GM21367 (cell line): Measurements from ENCODE around the gene CASP10.

Experiments
- ATAC-seq: cut with Tn5 transposase; IDR thresholded peaks from one replicate; pipeline ENCODE4 v1.9.1; 2021; ENCODE audit not compliant: unreplicated experiment

The CASP10 gene

DNA sequence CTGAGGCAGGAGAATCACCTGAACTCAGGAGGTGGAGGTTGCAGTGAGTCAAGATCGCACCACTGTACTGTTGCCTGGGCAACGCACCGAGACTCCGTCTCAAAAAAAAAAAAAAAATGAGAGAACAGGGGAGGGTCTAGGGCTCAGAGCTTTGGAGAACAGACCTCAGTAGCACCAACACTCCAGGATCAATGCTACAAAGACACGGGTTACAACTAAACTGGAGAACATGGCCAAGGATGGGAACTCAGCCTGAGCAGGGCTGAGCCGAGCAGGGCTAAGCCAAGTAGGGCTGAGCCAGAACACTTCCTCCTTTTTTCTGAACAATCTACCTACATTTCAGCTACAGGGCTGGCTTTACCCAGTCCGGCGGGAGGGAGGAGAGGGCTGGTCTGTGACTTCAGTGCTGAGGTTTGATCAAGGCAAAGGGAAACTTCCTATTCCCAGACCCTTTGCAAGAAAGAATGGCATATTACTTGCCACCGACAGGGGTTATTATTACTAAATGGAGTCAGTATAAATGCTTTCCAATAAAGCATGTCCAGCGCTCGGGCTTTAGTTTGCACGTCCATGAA lies 74.5 kb downstream of the CASP10 start:
- ATAC-seq: peak; percentile 43

DNA sequence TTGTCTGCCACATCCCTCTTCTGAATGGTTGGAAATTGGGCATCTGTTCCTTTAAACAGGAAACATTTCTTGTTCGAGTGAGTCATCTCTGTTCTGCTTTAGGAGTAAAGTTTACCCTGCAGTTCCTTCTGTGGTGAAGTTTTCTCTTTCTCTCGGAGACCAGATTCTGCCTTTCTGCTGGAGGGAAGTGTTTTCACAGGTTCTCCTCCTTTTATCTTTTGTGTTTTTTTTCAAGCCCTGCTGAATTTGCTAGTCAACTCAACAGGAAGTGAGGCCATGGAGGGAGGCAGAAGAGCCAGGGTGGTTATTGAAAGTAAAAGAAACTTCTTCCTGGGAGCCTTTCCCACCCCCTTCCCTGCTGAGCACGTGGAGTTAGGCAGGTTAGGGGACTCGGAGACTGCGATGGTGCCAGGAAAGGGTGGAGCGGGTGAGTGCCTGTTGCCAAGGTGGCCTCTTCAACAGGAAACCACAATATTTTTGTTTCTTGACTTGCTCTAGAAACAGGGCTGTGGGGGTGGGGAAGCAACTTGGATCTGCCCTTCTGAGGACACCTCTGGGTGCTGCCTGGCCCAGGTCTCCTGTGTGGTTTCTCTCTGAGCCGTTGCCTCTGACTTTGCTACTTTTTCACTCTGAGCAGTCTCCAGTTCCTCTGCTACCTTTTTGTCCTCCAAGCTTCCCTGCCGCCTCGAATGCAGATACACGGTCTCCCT lies 75.2 kb downstream of the CASP10 start:
- ATAC-seq: peak; percentile 69

DNA sequence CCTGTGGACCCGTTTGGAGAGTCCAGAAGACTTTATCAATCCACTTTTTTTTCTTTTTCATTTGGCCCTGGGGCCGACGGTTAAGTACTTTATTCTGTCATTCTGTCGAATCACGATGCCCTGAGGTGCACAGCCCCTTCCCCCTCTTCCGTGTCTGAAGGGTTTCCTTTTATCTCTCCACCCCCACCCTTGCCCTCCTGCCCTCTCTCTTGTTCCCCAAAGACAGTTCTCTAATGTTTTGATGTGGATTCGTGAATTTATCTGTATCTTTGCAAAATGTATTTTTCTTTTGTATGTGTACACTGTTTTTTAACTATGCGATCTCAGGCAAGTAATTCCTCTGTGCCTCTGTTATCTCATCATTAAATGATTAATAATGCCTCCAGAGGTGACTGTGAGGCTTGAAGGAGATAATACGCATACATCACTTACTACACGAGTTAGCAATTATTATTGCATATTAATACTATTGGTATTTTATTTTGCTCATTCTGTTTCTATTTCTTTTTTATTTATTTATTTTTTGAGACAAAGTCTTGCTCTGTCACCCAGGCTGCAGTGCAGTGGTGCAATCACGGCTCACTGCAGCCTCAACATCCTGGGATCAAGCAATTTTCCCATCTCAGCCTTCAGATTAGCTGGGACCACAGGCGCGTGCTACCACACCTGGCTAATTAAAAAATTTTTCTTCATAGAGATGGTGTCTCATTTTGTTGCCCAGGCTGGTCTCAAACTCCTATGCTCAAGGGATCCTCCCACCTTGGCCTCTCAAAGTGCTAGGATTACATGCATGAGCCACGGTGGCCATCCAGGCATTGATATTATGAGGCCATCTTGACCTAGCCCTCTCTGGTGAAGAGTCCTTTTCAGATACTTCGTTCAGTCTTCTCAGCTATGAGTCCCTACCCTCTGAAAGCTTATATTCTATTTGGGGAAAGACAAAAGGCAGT lies 76.0 kb downstream of the CASP10 start:
- no peak for ATAC-seq

DNA sequence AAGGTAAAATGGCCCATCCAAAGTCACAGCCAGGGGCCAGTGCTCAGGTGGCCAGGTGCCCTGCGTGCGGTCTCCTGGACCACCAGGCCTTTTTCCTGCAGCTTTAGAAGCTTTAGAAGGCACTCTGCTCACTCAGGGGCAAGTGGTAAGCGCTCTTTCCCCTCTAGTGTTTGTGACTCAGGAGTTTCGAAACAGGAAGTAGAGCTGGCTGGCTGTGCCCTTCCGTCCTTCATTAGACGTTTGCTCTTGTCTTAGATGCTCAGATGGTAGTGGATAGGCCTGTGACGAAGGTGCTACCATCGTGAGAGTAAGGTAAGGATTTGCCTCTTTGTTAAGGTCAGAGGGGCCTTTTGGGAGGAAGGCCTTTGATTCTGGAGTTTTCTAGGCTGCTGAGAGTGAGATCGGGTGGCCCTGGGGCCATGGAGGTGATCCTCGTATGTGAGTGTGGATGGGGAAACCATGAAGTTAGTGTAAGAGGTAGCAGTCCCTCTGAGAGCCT lies 77.4 kb downstream of the CASP10 start, which contains the start of gene CASP8:
Gene CASP8 (plus strand): TSS at position 235 of the 499 bp plus-strand sequence. CDS start 5,951 bp downstream, outside the sequence.
- ATAC-seq: no peak

- no peak for ATAC-seq
These were observed 78.5 kb downstream of the CASP10 start for GRCh38 chr2:201261471-201261870.

DNA sequence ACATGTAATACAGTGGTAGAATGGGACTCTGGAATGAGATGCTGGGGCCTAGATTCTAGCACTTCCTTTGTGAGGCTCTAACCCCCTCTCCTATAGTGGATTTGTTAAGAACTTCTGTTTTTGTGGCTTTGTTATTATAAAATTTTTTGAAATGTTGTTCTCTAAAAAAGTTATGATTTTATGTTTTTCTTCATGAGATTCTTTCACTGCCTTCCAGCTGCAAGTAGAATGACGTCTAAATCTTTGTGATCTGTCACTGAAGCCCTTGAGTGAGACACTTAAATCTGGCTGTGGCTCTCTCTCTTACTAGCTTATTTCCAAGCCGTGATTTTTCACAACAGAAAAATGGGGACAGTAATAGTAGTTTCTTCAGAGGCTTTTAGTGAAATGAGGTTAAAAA lies 79.0 kb downstream of the CASP10 start:
- ATAC-seq: no peak

GRCh38 chr2:201262718-201263117 lies 79.8 kb downstream of the CASP10 start:
- no peak for ATAC-seq

GRCh38 chr2:201263779-201264178 lies 80.8 kb downstream of the CASP10 start:
- no peak for ATAC-seq

- no peak for ATAC-seq
These were observed 81.7 kb downstream of the CASP10 start for GRCh38 chr2:201264472-201265173.

DNA sequence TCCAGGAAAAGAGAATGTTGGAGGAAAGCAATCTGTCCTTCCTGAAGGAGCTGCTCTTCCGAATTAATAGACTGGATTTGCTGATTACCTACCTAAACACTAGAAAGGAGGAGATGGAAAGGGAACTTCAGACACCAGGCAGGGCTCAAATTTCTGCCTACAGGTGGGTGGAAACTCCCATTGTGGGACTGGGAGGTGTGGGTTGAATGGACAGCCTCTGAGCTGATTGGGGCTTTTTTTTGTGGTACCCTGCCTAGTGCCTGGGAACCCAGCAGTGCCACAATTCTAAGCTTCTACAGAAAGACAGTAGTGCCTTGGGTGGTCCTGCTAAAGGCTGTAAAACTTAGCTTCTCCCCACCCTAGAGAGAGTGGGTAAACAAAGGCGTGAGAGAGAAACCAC lies 83.7 kb downstream of the CASP10 start:
- no peak for ATAC-seq

- ATAC-seq: no peak
These were observed 84.5 kb downstream of the CASP10 start for GRCh38 chr2:201267278-201268030.

DNA sequence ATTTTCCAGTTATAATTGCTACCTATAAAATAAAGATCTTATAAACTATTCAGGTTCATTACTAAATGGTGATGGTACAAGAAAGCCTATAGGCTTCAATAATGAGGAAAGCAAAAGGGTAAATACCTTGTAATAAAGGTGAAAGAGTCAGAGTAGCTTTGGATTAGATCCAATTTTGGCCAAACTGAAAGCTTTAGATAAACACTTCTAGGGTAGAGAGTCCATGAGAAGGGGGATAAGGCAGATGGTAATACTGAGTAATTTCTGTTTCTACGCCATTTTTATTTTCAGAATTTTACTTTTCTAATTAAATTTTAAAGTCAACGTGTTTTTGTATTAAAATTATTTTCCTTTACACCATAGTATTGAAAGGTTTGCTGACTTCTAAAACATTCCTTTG lies 86.8 kb downstream of the CASP10 start:
- ATAC-seq: no peak

DNA sequence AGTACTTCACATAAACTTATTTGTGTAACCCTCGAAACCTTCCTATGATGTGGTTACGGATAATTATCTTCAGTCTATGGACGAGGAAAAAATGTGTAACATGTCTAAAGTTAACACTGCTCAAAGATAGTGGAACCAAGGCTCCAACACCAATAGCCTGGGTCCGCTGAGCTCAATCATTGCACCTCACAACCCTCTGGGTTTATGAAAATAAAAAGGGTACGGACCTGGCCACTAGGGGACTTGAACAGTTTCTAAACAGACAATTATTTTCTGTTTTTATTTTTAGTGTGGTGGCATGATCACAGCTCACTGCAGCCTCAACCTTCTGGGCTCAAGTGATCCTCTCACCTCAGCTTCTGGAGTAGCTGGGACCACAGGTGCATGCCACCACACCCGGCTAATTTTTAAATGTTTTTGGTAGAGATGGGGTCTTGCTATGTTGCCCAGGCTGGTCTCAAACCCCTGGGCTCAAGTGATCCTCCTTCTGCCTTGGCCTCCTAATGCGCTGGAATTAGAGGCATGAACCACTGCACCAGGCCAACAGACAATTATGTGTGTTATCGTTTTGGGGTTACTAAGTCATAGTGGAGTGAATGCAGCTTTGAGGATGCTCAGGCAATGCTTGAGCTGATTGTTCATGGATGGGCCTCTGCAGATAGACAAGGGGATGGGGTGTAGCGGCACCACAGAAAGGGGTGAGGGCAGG lies 87.5 kb downstream of the CASP10 start:
- ATAC-seq: no peak

- ATAC-seq: no peak
These were observed 89.0 kb downstream of the CASP10 start for GRCh38 chr2:201271917-201272316.

GRCh38 chr2:201273330-201273983 lies 90.5 kb downstream of the CASP10 start:
- no peak for ATAC-seq

GRCh38 chr2:201275069-201275468 lies 92.1 kb downstream of the CASP10 start:
- ATAC-seq: no peak

GRCh38 chr2:201275990-201276389 lies 93.0 kb downstream of the CASP10 start:
- no peak for ATAC-seq

DNA sequence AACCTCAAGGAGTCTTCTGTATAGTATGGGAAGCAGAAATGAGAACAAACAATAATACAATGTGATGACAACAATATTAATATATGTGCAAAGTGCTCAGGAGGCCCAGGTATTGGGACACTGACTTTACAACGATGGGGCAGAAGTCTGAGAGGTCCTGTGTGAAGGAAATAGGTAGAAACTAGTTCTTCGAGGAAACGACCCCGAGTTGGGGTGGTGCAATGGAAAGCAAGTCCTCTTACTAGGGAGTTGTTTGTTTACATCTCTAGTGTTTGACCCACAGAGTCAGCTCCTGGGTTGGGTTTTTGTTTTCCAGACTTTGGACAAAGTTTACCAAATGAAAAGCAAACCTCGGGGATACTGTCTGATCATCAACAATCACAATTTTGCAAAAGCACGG lies 93.6 kb downstream of the CASP10 start:
- no peak for ATAC-seq
